ENCODE results near the gene EAPP.
A peak's percentile ranks its signal among the peaks of the same experiment; 100 is the strongest.
"Not testable (repeated sequence)": the region's sequence is repeated elsewhere in the genome, so short reads cannot be mapped to it uniquely, and the experiment has no call there.

The EAPP gene

DNA sequence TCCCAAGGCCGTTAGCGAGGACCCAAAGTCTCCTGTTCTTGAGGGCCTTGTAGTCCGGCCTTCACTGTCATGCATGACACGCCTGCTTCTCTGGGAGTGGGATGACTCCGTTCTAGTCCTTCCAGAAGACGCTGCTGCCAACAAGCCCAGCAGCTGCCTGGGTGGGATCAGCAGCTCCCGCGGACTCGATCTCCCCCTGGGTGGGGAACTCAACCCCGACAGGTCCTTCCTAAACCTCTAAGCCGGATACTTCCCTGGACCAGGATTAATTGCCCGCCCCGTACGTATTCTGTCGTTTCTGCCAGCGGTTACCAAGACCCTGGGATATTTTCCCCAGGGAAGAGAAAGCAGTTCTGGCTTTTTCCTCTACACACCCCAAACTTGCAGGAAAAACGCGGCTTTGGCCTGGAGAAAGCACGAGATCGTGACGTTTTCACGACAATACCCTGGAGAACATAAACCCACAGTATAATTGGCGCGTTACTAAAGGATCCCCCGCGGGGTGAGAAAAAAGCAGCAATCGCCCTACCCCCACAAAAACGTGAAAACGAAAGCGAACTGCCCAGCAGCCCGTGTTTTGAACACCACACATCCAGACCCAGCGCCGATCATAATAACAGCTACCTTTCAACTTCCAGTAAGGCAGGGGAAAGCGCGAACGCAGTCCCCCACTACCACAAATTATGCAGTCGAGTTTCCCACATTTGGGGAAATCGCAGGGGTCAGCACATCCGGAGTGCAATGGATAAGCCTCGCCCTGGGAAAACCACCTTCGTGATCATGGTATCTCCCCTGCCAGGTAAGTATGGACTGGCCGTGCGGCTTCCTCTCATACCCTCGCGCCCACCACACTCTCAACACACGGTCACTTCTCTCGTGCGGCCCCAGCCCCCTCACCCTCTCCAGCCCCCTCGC is 16.3 kb upstream of the EAPP start:
- not testable (repeated sequence) for H3K36me3 ChIP-seq (ENCODE audit: control insufficient read depth, insufficient read depth, low read length); H3K27me3 ChIP-seq (ENCODE audit: control insufficient read depth, insufficient read depth, low read length); H3K4me1 ChIP-seq (ENCODE audit: control insufficient read depth, insufficient read depth, low read length); H3K4me3 ChIP-seq (ENCODE audit: low read length); H3K9me3 ChIP-seq (ENCODE audit: control insufficient read depth, insufficient read depth, low read length); H3K27ac ChIP-seq (ENCODE audit: low read length); DNase-seq (ENCODE audit: low read depth, low spot score)
- WGBS (ENCODE audit: insufficient coverage, insufficient read length) = no CpG with 5 or more reads among the region's 49 CpGs

GRCh38 chr14:34554540-34555250 is 15.2 kb upstream of the EAPP start:
- Histone ChIP-seq H3K27ac (ENCODE audit: low read length) (no peak overlapping the region), H3K4me1 (ENCODE audit: control insufficient read depth, insufficient read depth, low read length) (no peaks in the 10 kb centered on the region), H3K36me3 (ENCODE audit: control insufficient read depth, insufficient read depth, low read length) (no peaks in the 10 kb centered on the region), H3K9me3 (ENCODE audit: control insufficient read depth, insufficient read depth, low read length) (no peaks in the 10 kb centered on the region), H3K27me3 (ENCODE audit: control insufficient read depth, insufficient read depth, low read length) (no peaks in the 10 kb centered on the region), H3K4me3 (ENCODE audit: low read length) (no peak overlapping the region)
- no CpG with 5 or more reads among the region's 9 CpGs for WGBS (ENCODE audit: insufficient coverage, insufficient read length)
- no peak for DNase-seq (ENCODE audit: low read depth, low spot score)

GRCh38 chr14:34549276-34549966 is 9.9 kb upstream of the EAPP start:
- WGBS (ENCODE audit: insufficient coverage, insufficient read length) = no CpG with 5 or more reads among the region's 19 CpGs
- not testable (repeated sequence) for H3K9me3 ChIP-seq (ENCODE audit: control insufficient read depth, insufficient read depth, low read length); H3K27me3 ChIP-seq (ENCODE audit: control insufficient read depth, insufficient read depth, low read length); H3K4me1 ChIP-seq (ENCODE audit: control insufficient read depth, insufficient read depth, low read length); H3K4me3 ChIP-seq (ENCODE audit: low read length); H3K27ac ChIP-seq (ENCODE audit: low read length); DNase-seq (ENCODE audit: low read depth, low spot score); H3K36me3 ChIP-seq (ENCODE audit: control insufficient read depth, insufficient read depth, low read length)

DNA sequence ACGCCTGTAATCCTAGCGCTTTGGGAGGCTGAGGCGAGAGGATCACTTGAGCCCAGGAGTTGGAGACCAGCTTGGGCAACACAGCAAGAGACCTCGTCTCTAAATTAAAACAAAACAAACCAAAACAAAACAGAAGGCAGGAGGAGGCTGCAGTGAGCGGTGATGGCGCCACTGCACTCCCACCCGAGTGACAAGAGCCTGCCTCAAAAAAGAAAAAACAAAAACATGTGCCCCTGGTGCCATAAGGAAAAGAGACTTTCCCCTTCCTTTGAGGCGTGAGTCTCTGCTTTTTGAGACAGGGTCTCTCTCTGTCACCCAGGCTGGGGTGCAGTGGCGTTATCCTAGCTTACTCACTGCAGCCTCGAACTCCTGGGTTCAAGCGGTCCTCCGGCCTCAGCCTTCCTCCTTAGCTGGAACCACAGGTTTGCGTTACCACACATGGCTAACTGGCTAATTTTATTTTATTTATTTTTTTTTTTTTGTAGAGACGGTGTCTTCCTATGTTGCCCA is 9.0 kb upstream of the EAPP start:
- Histone ChIP-seq H3K4me3 (ENCODE audit: low read length) (no peak overlapping the region), H3K4me1 (ENCODE audit: control insufficient read depth, insufficient read depth, low read length) (no peaks in the 10 kb centered on the region), H3K36me3 (ENCODE audit: control insufficient read depth, insufficient read depth, low read length) (no peaks in the 10 kb centered on the region), H3K27me3 (ENCODE audit: control insufficient read depth, insufficient read depth, low read length) (no peaks in the 10 kb centered on the region), H3K27ac (ENCODE audit: low read length) (no peak overlapping the region), H3K9me3 (ENCODE audit: control insufficient read depth, insufficient read depth, low read length) (no peaks in the 10 kb centered on the region)
- no peak for DNase-seq (ENCODE audit: low read depth, low spot score)
- no CpG with 5 or more reads among the region's 14 CpGs for WGBS (ENCODE audit: insufficient coverage, insufficient read length)

- not testable (repeated sequence) for H3K9me3 ChIP-seq (ENCODE audit: control insufficient read depth, insufficient read depth, low read length); H3K4me3 ChIP-seq (ENCODE audit: low read length); H3K27me3 ChIP-seq (ENCODE audit: control insufficient read depth, insufficient read depth, low read length); H3K27ac ChIP-seq (ENCODE audit: low read length); DNase-seq (ENCODE audit: low read depth, low spot score); H3K4me1 ChIP-seq (ENCODE audit: control insufficient read depth, insufficient read depth, low read length); H3K36me3 ChIP-seq (ENCODE audit: control insufficient read depth, insufficient read depth, low read length)
- no CpG with 5 or more reads among the region's 16 CpGs for WGBS (ENCODE audit: insufficient coverage, insufficient read length)
These were observed 7.6 kb upstream of the EAPP start for GRCh38 chr14:34547136-34547520.

GRCh38 chr14:34546272-34547135 is 7.0 kb upstream of the EAPP start:
- H3K4me3 ChIP-seq (ENCODE audit: low read length); H3K27me3 ChIP-seq (ENCODE audit: control insufficient read depth, insufficient read depth, low read length); H3K27ac ChIP-seq (ENCODE audit: low read length); H3K4me1 ChIP-seq (ENCODE audit: control insufficient read depth, insufficient read depth, low read length); DNase-seq (ENCODE audit: low read depth, low spot score); H3K36me3 ChIP-seq (ENCODE audit: control insufficient read depth, insufficient read depth, low read length); H3K9me3 ChIP-seq (ENCODE audit: control insufficient read depth, insufficient read depth, low read length): not testable (repeated sequence)
- WGBS (ENCODE audit: insufficient coverage, insufficient read length) = no CpG with 5 or more reads among the region's 68 CpGs

DNA sequence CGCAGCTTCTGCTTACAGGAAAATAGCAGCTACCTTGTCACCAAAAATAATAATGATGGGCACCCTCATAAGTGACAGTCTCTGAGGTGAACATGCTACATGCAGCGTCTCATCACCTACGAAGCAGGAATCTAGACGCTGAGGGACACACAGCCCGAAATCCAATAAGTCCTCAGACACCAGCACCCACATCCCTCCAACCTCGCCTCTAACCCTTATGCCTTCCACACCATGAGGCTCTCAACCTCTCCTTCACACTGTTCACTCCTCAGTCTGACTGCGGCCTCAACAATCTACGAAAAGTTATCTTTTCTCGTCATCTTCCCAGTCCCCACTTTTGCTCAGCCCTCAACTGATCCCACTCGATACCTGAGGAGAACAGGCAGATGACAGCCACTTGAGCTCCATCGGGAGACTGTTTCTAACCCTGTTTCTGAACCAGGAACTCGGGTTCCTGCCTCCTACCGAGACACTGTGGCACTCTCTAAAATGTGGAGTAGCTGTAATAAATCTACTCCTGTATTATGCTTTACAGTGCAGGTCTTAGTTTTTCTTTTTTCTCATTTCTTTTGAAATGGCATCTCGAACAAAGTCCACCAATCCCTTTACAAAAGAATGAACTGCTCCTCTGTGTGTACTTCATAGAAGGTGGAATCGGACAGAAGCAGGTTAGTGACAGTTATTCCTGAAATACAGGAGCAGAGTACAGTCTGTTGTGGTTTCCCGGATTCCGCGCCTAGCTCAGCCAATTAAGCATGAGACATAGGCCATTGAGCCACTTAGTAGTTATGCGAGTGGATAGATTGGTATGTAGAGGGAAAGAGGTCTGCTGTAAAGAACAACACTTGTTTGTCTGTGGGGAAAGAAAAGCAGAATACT is 919 bp upstream of the EAPP start:
- H3K9me3 ChIP-seq (ENCODE audit: control insufficient read depth, insufficient read depth, low read length); H3K27ac ChIP-seq (ENCODE audit: low read length); H3K36me3 ChIP-seq (ENCODE audit: control insufficient read depth, insufficient read depth, low read length); DNase-seq (ENCODE audit: low read depth, low spot score); H3K27me3 ChIP-seq (ENCODE audit: control insufficient read depth, insufficient read depth, low read length); H3K4me1 ChIP-seq (ENCODE audit: control insufficient read depth, insufficient read depth, low read length): not testable (repeated sequence)
- WGBS (ENCODE audit: insufficient coverage, insufficient read length) = no CpG with 5 or more reads among the region's 19 CpGs
- peak overlapping the region; percentile 95; the same call in 1 of the 2 replicates for H3K4me3 ChIP-seq (ENCODE audit: low read length)

DNA sequence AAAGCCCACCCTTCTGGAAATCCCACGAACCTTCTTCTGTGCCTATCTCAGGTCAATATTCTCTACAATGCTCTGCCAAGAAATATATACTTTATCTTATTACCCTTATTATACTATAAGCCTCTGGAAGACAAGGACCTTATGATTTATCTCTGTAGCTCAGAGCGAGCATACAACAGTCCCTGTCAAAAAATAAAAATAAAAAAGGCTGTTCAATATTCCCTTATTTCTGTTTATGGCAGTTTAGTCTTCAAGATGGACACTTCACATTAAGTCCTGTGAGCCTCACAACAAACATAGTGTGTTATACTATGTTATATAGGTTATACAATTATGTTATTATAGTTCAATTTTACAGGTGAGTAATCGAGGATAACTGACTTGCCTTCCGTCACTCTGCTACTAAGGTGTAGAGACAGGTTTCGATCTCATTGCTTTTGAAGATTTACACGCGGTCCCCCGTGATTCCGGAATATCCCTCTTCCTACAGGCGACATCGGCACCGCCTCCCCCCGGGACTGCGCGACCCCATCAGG is 562 bp downstream of the EAPP start:
- DNase-seq (ENCODE audit: low read depth, low spot score) = no peak
- H3K9me3 ChIP-seq (ENCODE audit: control insufficient read depth, insufficient read depth, low read length) = no peaks in the 10 kb centered on the region
- 0 out of 2 replicates have a peak, but pooled peaks cover 3% of the 10 kb centered on the region for H3K4me1 ChIP-seq (ENCODE audit: control insufficient read depth, insufficient read depth, low read length)
- H3K4me3 ChIP-seq (ENCODE audit: low read length) = peak overlapping the region; percentile 95
- H3K27me3 ChIP-seq (ENCODE audit: control insufficient read depth, insufficient read depth, low read length) = no peaks in the 10 kb centered on the region
- H3K36me3 ChIP-seq (ENCODE audit: control insufficient read depth, insufficient read depth, low read length) = 0 out of 2 replicates have a peak, but pooled peaks cover 3% of the 10 kb centered on the region
- WGBS (ENCODE audit: insufficient coverage, insufficient read length) = no CpG with 5 or more reads among the region's 15 CpGs
- H3K27ac ChIP-seq (ENCODE audit: low read length) = no peak overlapping the region

GRCh38 chr14:34538096-34538495 is 1.4 kb downstream of the EAPP start:
- H3K4me3 ChIP-seq (ENCODE audit: low read length) = not testable (repeated sequence)

More at GRCh38 chr14:34538096-34538495, 1.4 kb downstream of the EAPP start:
- H3K4me1 ChIP-seq (ENCODE audit: control insufficient read depth, insufficient read depth, low read length); H3K27ac ChIP-seq (ENCODE audit: low read length); DNase-seq (ENCODE audit: low read depth, low spot score); H3K27me3 ChIP-seq (ENCODE audit: control insufficient read depth, insufficient read depth, low read length); H3K9me3 ChIP-seq (ENCODE audit: control insufficient read depth, insufficient read depth, low read length); H3K36me3 ChIP-seq (ENCODE audit: control insufficient read depth, insufficient read depth, low read length): not testable (repeated sequence)
- WGBS (ENCODE audit: insufficient coverage, insufficient read length) = no CpG with 5 or more reads among the region's 6 CpGs

All from iPS DF 6.9 (cell line).